OCI-LY3 (cell line): ENCODE results near the gene ATP4A.

ENCODE experiments used
- EZH2phosphoT487 ChIP-seq: fragments of 200-600 bp; shearing (Covaris generic); IDR thresholded peaks from 2 replicates; pipeline ENCODE4 v1.6.1; 2018; ENCODE audit warnings: antibody characterized with exemption, mixed run types, low read depth
- TF ChIP-seq, protein P1 (sequence below): fragments of 200-600, 300-600 bp; sonication (generic); IDR thresholded peaks from 2 replicates; pipeline ENCODE4 v1.5.1; 2014; ENCODE audit warnings: antibody characterized with exemption, low read length, low read depth

DNA sequence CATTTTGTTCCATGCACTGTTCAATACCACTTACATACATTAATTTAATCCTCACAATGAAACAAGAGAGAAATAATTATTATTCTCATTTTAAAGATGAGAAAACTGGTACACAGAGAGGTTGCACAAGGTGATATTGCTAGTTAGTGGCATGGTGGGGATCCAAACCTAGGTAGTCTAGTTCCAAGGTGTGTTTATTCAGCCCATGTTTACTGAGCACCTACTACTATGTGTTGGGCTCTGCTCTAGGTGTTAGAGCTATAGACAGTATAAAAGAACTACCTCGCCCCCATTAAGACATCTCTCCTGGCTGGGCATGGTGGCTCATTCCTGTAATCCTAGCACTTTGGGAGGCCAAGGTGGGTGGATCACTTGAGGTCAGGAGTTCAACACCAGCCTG is 19.3 kb upstream of the ATP4A start:
- TF ChIP-seq, protein P1, sequence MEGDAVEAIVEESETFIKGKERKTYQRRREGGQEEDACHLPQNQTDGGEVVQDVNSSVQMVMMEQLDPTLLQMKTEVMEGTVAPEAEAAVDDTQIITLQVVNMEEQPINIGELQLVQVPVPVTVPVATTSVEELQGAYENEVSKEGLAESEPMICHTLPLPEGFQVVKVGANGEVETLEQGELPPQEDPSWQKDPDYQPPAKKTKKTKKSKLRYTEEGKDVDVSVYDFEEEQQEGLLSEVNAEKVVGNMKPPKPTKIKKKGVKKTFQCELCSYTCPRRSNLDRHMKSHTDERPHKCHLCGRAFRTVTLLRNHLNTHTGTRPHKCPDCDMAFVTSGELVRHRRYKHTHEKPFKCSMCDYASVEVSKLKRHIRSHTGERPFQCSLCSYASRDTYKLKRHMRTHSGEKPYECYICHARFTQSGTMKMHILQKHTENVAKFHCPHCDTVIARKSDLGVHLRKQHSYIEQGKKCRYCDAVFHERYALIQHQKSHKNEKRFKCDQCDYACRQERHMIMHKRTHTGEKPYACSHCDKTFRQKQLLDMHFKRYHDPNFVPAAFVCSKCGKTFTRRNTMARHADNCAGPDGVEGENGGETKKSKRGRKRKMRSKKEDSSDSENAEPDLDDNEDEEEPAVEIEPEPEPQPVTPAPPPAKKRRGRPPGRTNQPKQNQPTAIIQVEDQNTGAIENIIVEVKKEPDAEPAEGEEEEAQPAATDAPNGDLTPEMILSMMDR: no peak
- TF ChIP-seq EZH2phosphoT487: no peak
